Left colon (tissue), 2 donors: ENCODE measurements around the gene GET3. TPM values are rescaled to one million over a fixed set of nuclear protein-coding genes. Genes with fewer than 3 reads are reported as not detected.
"Not testable (repeated sequence)": the region's sequence is repeated elsewhere in the genome, so short reads cannot be mapped to it uniquely, and the experiment has no call there.

ENCODE experiments used
- ATAC-seq: fragments of 200-7000 bp; cut with Tn5 transposase; one replicate; pipeline ENCODE4 v1.9.1; 2020; ENCODE audit warnings: mild to moderate bottlenecking, moderate library complexity
- DNase-seq, 2 donors: peaks; one replicate each; pipeline ENCODE4 v3.0.0-alpha.2; 2020
- intact Hi-C, 2 donors: fragments of 100-400 bp; cut with DNase I in 1 of 2; cut with micrococcal nuclease in 1 of 2; formaldehyde crosslinking; loops; one replicate each; pipeline versions ENCODE4 v1.11.2 to v1.14.0; 2022; cut with DNase I, micrococcal nuclease
- long read RNA-seq: library from polyadenylated mRNA; unstranded; transcript quantifications from one replicate; pipeline ENCODE4 v2.0.0, GENCODE V29; 2021
- total RNA-seq, 2 donors: library from RNA; stranded (reverse); fragmentation: NEBNext Ultra II Directional; extraction: Animal tissue kit (Norgen Biotek cat#: 25700); gene quantifications; one replicate each; pipeline ENCODE4 v1.2.1, GENCODE V29; 2021
- donor health status: DM: no; HTN: no; CAD: no.
- donor health status: DM: yes; HTN: yes; CAD: no.

The GET3 gene
- total RNA-seq, result 10 to 100 TPM; 50.1 to 56.5 TPM
- long read RNA-seq, transcript ASNA1-201 (7 exons, 1,280 nt), result major isoform, 19 of 20 reads
- long read RNA-seq, partial matches to known transcripts, result 0 of 20 reads
- long read RNA-seq, other reads (novel, unspliced or antisense), result 1 of 20 reads

DNA sequence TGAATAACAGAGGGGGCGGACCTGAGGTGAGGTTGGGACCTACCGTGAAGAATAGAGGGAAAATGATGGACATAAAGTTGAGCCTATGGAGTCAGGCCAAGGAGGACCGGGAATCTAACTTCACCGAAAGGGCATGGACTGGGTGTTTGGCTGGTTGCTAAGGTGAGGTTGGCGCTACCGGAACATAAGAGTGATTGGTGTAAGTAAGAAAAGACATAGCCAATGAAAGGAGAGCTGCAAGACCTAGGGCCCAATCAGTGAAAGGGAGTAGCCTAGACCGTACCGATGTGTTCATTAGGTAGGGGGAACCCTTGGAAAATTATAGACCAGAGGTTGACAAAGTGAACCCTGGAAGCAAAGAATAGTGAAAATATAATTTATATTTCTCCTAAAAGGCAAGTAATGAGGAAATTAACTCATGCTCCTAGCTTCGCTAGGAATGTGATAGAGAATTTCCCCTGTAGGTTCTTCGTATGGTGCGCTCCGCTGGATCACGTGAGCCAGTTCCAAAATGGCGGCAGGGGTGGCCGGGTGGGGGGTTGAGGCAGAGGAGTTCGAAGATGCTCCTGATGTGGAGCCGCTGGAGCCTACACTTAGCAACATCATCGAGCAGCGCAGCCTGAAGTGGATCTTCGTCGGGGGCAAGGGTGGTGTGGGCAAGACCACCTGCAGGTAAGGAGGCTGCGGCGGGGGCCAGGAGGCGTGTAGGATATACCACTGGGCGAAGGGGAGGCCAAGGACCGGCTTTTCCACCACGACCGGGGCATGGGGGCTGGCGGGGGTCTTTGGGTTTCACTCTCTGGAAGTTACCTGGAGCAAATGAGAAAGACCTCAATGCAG lies at the start of gene GET3:
GET3 (plus strand) TSS at position 503 of the 840 bp plus-strand sequence; CDS start at position 512, 9 bp downstream.
- intact Hi-C loops, result no loop called here

DNA sequence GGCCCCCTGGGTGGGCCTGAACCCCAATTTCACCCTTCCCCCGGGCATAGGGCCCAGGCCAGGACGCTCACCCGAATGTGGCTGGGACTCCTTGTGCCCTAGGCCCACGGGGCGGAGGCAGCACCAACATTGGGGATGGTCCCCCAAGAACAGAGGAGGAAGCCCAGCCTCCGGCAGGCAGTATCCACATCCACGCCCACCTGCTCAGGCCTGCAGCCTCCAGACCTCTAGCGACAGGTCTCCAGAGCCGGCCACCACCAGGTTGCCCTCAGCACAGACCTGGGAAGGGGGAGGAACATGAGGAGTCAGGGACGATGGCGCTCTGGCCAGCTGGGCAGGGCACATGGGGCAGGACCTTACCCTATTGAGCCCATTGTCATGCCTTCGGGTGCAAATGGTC lies 48.3 kb upstream of the GET3 start:
- intact Hi-C loops, result no loop called here
- ATAC-seq (no peak), DNase-seq (no peak)

More for the DNA sequence above, at the start of gene GET3:
- peak; percentile 83 to 98 for DNase-seq
- peak; percentile 78 for ATAC-seq

DNA sequence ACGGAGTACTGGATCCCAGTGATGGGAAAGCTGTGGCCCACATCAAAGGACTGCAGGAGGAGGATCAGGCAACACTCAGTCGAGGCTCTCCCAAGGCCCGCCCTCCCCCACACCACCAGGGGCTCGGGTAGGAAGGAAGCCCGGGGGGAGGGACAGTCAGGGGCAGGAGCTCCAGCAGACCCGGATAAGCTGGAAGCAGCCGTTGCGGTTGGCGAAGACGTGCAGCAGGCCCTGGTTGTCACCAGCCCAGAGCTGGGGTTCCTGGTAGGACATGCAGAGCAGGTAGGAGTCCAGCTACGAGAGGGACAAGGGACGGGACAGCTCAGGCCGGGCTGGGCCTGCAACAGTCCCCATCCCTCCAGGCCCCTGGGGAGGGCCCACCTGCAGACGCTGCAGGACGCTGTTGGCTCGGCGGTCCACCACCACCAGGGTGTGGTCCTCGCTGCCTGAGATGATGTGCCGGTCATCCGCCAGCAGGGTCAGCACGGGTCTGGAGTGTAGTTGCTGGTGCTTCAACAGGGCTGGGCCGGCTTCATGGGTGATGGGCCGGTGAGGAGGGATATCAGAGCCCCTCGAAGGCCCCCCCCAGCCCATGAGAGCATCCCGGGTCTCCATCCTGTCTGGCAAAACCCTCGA lies 47.6 kb upstream of the GET3 start:
- intact Hi-C loops, result no loop called here
- DNase-seq (no peak), ATAC-seq (no peak)

DNA sequence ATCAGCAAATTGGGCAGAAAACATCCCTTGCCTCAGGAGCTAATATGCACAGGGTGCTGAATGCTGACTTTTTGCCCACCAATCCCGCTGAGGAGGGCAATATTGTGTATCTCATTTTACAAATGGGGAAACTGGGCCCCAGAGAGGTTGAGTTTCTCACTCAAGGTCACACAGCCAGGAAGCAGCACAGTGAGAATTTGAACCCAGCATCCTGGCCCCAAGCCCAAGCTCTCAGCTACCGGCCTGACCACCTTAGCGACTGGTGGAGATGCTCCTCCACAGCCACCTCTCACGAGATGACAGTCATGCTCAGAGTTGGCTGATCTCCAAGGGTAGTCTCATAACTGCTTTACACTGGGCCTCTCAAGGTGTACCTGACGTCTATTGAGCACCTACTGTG lies 44.3 kb upstream of the GET3 start:
- no peak for DNase-seq
- no peak for ATAC-seq
- intact Hi-C loops, result no loop called here

DNA sequence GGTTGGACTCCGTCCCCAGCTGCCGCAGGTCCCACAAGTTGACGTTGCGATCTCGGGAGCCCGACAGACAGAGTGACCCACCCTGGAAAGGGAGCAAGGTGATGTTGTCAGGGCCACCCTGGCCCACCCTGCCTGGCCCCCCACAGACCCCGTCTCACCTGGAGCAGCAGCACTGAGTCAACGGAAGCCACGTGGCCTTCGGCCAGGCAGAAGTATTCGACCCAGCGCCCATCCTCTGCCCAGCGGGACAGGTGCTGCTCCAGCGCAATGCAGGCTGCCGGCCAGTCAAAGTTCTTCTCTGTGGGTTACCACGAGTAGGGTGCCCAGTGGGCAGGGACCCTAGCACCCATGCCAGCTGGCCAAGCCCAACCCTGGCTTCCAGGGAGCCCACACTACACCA lies 42.7 kb upstream of the GET3 start:
- ATAC-seq (no peak), DNase-seq (no peak)
- intact Hi-C loops, result no loop called here

DNA sequence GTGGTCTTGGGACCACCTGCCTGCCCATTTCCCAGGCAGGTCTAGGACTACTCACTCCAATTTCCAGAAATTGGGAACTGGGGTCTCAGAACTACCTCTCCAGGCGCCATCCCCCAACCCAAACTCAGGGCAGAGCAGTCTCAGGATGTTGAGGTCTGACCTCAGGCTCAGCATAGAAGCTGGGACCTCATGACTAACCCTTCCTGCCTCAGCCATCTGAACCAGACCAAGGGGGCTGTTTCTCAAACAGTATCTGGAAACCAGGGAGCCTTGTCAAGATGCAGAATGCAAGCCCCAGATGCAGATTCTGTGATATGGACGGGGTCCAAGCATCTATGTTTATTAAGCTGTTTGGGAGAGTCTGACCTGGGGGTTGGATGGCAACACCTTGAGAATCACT lies 42.2 kb upstream of the GET3 start:
- no peak for DNase-seq
- intact Hi-C loops, result no loop called here
- no peak for ATAC-seq

DNA sequence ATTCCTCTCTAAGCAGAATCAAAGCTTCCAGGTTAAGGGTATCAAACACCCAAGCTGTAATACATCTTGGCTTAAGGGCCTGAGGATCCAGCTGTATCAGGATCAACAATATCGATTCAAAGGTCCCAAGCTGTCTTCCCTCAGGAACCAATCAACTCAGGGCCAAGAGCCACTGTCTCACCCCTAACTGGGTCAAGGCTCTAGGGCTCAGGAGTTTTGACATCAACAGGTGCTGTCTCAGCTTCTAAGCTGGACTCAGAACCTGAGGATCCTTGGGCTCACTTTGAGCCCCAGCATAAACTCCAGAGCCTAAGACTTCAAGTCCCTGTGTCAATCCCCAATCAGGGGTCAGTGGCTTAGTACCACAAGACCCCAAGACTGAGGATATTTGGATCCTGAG lies 41.8 kb upstream of the GET3 start:
- intact Hi-C loops, result no loop called here
- DNase-seq (no peak), ATAC-seq (no peak)

DNA sequence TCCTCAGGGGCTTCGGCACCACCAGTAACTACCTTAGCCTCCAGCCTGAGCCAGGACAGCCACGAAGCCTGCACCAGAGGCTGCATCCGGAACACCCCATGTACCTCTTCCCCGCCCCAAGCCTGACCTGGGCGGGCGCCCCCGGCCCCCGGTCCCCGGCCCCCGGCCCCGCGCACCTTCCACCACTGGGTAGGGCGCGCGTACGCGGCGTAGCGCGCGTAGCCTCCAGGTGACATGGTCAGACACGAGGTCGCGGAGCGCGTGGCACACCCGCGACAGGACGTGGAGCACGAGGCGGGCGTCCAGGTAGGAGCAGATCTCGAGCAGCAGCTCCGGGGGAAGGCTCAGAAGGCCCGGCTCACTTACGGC lies 41.3 kb upstream of the GET3 start:
- ATAC-seq (peak; percentile 55), DNase-seq (peak in 1 of 2 donors; percentile 23)
- intact Hi-C loops, result no loop called here

DNA sequence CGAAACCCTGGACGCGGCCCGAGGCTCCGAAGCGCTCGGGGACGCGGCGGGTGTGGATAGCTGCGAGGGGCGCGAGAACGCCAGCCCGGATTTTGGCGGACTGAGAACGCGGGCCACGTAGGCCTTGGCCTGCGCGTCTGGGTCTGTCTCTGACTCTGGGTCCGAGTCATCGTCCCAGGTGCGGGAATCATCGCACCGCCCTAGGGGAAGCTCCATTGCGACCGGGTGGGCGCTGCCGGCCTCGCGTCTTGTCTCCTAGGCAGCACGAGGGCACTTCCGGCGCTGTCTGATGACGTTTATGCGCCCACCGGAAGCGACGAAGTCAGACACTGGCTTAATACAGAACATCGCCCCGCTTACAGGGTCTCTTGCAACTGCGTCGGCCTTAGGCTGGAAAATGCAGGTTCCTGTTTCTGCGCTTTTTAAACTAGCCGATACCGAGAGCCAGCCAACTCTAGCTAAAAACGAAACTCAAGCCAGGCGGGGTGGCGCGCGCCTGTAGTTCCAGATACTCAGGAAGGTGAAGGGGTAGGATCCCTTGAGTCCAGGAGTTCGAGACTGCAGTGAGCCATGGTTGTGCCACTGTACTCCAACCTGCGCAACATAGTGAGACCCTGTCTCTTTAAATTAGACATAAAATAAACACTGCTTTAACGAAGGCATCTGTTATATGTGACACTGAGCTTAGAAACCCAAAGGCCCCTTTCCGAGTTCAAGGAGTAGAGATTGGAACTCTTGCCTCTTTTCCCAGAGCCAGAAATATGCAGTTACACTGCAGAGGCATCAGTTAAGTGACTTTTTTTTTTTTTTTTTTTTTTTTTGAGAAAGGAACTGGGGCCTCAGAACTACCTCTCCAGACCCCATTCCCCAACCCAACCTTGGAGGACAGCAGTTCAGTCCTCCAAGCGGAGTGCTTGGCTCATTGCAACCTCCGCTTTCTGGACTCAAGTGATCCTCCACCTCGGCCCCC lies 40.6 kb upstream of the GET3 start, which contains the start of gene FBXW9:
FBXW9 (minus strand) TSS at position 266 of the 970 bp plus-strand sequence; CDS start at position 216, 50 bp downstream.
- peak; percentile 94 for ATAC-seq
- intact Hi-C loops, result no loop called here

DNA sequence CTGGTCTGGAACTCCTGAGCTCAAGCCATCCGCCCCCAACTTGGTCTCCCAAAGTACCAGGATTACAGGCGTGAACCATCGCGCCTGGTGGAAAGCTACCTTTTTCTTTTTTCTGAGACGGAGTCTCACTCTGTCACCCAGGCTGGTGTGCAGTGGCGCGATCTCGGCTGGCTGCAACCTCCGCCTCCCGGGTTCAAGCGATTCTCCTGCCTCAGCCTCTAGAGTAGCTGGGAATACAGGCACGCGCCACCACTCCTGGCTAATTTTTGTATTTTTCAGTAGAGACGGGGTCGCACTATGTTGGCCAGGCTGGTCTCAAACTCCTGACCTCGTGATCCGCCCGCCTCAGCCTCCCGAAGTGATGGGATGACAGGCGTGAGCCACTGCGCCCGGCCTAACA lies 39.9 kb upstream of the GET3 start:
- intact Hi-C loops, ATAC-seq, DNase-seq: not testable (repeated sequence)

More for the DNA sequence above, 40.6 kb upstream of the GET3 start, which contains the start of gene FBXW9:
- peak; percentile 93 to 98 for DNase-seq

DNA sequence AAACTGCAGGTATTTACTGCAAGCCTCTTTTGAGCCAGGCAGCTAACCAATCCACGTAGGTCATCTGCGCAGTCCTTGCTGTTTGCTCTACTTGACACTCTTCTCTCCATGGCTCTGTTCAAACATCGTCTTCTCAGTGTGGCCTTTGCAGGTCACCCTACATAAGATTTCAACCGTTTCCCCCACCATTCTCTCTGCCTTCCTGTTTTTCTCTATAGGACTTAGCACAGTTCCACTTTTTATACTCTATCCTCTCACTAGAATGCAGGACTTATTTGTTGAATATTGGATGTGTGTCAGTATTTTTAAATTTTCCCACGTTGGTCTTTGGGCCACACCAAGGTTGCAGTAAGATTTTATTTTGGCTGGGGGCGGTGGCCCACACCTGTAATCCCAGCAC lies 39.2 kb upstream of the GET3 start:
- no peak for ATAC-seq
- intact Hi-C loops, result no loop called here
- no peak for DNase-seq

DNA sequence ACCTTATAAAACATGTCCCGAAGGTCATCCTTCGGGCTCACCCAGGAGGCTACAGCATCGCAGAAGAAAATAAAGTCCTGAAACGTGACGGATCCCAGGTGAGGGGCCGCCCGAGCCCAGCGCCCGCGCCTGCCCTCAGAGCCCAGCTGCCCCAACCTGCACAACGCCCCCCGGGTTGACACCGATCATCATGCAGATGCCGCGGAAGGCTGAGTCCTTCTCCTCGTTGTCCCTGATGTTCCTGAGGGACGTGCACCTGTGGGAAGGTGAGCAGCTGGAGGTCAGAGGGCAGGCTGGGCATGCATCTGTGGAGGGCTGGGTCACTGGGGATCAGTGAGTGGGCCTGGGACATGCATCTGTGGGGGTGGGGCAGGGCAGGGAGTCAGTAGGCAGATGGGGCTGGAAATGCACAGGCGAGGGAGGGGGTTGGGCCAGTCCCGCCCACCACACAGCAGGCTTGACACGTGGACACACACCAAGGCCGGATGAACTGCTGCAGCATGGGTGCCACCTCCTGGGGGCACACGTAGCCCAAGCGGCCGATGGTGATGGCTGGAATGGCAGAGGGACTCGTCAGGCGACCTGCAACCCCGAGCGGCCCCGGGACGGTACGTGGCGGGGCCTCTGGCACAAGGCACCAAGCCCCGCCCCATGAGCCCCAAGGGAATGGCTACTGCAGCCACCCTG lies 35.6 kb upstream of the GET3 start:
- intact Hi-C loops, result no loop called here
- DNase-seq (no peak), ATAC-seq (no peak)

DNA sequence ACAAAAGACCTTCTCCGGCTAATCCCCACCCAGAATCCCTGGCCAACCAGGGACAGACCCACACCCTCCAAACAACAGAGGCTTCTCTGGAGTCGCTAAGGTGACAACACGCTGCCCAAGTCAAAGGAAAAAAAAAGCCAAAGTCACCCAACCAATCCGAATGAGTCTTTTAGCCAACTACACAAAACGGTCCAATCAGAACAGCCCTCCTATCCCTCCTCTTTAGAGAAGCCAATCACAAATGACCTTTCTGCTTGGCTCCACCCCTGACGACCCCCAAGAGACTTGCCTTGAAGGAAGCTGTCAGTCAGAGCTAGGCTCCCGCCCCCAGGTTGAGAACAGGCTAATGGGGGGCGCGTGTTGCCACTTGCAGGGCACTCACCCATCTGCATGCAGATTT lies 34.3 kb upstream of the GET3 start:
- DNase-seq (peak in 1 of 2 donors; percentile 3), ATAC-seq (no peak)
- intact Hi-C loops, result no loop called here

DNA sequence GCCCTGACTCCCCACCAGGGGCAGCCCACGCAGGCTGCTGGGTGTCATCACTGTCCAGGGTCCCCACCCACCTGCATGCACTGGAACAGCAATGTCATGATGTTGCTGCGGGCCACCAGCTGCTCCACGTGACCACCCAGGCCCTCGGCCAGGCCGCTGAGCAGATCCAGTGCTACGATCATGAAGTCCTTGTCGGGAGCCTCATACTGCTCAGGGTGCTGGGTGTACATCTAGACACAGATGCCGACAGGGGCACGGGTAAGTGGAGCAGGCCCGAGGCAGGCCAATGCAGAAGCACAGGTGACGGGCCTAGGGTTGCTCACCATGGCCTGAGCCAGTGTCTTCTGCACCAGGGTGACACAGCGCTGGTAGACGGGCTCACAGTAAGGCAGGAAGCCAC lies 32.1 kb upstream of the GET3 start:
- intact Hi-C loops, result no loop called here
- ATAC-seq (no peak), DNase-seq (no peak)

DNA sequence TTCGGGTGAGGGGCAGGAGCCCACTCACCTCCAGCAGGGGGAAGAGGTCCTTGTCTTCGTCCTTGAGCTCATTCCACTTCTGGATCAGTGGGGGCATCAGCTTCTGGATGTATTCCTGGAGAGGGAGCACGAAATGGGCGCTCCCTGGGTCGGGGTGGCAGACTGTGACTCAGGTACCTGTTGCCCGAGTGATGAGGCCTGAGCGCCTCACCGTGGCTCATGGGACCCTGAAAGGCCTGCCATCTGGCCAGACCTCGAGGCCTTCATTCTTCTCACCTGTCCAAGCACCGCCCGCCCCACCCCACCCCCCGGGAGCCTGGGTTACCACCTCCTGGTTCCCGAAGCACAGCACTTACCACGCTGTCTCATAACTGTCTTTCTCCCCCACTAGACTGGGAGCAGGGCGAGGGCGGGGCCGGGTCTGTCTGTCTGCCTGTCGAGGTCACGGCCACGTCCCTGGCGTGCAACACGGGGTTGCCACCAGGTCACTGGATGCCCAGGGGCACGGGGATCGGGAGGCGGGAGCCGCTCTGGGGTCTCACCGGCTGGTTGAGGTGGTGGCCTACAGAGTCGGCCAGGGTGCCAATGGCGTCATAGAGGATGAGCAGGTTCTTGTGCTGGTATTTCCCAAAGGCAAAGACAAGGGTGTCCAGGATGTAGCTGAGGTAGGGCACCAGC lies 31.5 kb upstream of the GET3 start:
- intact Hi-C loops, result no loop called here
- DNase-seq (no peak), ATAC-seq (no peak)

DNA sequence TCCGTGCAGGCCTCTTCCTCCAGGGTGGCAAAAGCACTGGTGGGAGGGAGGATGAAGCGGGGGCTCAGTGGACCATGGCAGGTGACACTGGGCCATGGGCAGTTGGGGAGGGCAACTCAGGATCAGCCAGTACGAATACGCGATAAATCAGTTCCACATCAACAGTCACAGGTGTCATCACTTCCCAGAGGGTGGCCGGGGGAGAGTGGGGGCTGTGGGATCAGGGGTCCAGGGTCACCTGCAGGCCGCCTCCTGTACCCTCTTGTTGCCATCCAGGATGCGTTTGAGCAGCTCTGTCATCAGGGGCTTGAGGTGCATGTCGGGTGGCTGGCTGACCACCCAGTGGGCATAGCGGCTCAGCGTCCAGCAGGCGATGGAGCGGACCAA lies 31.0 kb upstream of the GET3 start:
- DNase-seq (no peak), ATAC-seq (no peak)
- intact Hi-C loops, result no loop called here

DNA sequence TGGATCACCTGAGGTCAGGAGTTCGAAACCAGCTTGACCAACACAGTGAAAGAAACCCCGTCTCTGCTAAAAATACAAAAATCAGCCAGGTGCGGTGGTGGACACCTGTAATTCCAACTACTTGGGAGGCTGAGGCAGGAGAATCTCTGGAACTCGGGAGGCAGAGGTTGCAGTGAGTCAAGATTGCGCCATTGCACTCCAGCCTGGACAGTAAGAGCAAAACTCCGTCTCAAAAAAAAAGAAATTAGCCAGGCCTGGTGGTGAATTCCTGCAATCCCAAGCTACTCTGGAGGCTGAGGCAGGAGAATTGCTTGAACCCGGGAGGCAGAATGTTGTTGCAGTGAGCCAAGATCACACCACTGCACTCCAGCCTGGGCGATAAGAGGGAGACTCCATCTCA lies 28.7 kb upstream of the GET3 start:
- DNase-seq (no peak), ATAC-seq (no peak)
- intact Hi-C loops, result no loop called here

DNA sequence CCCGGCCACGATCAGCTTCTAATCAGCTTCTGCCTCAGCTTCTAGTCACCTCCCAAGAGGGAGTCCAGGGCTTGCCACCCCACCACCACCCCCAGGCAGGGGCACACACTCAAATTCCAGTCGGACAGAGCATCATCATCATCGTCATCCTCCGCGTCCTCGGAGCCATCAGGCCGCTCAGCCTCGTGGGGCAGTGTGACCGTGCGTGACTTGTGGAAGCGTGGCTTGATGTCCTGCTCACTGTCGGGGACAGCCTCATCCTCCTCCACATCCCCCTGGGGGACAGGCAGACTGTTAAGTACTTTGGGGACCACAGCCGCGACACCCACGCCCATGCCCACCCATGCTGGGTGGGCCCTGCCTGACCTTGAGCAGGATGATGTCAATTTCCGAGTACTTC lies 26.1 kb upstream of the GET3 start:
- DNase-seq (no peak), ATAC-seq (no peak)
- intact Hi-C loops, result no loop called here
